Nephron progenitor cell (in vitro differentiated cells): ENCODE results near the gene ATP9B.

Experiments used
- DNase-seq: peaks from one replicate; pipeline ENCODE4 v3.0.0; 2021
- H3K27ac Mint-ChIP-seq: 2 replicates; pipeline ENCODE4 v1.8.0; 2021; ENCODE audit warnings: mild to moderate bottlenecking, moderate library complexity, mixed read lengths
- H3K27me3 Mint-ChIP-seq: 2 replicates; pipeline ENCODE4 v1.8.0; 2021; ENCODE audit warnings: mild to moderate bottlenecking, low read depth, mixed read lengths; ENCODE audit not compliant: poor library complexity
- H3K36me3 Mint-ChIP-seq: 2 replicates; pipeline ENCODE4 v1.8.0; 2021; ENCODE audit warnings: low read depth, mixed read lengths
- H3K4me1 Mint-ChIP-seq: 2 replicates; pipeline ENCODE4 v1.8.0; 2021; ENCODE audit warnings: mixed read lengths
- H3K4me3 Mint-ChIP-seq: 2 replicates; pipeline ENCODE4 v1.8.0; 2021; ENCODE audit warnings: mild to moderate bottlenecking, moderate library complexity, mixed read lengths
- H3K9me3 Mint-ChIP-seq: 2 replicates; pipeline ENCODE4 v1.8.0; 2021; ENCODE audit warnings: mild to moderate bottlenecking, moderate library complexity, mixed read lengths
- TF ChIP-seq, protein P1 (sequence below): fragments of 200-600 bp; sonication (generic); IDR thresholded peaks from 2 replicates; pipeline ENCODE4 v1.5.0; 2021; ENCODE audit warnings: antibody characterized with exemption

Gene ATP9B

DNA sequence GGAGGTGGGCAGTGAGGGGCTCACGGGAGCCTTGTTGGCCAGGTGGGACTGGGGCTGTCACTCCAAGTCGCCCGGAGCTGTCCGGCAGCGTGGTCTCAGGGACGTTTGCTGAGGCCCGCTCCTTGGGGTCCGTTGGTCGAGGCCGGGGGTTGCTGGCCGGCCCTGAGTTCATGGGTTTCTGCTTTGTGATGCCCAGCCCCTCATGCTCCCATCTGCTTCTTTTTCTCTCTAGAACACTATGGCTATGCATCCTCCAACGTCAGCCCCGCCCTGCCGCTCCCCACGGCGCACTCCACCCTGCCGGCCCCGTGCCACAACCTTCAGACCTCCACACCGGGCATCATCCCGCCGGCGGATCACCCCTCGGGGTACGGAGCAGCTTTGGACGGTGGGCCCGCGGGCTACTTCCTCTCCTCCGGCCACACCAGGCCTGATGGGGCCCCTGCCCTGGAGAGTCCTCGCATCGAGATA is 341.0 kb downstream of the ATP9B start:
- H3K4me3 Mint-ChIP-seq: no peak overlapping the region
- DNase-seq: no peak
- no peak overlapping the region for H3K27ac Mint-ChIP-seq
- H3K27me3 Mint-ChIP-seq: peaks cover 4% of the 10 kb centered on the region
- TF ChIP-seq, protein P1, sequence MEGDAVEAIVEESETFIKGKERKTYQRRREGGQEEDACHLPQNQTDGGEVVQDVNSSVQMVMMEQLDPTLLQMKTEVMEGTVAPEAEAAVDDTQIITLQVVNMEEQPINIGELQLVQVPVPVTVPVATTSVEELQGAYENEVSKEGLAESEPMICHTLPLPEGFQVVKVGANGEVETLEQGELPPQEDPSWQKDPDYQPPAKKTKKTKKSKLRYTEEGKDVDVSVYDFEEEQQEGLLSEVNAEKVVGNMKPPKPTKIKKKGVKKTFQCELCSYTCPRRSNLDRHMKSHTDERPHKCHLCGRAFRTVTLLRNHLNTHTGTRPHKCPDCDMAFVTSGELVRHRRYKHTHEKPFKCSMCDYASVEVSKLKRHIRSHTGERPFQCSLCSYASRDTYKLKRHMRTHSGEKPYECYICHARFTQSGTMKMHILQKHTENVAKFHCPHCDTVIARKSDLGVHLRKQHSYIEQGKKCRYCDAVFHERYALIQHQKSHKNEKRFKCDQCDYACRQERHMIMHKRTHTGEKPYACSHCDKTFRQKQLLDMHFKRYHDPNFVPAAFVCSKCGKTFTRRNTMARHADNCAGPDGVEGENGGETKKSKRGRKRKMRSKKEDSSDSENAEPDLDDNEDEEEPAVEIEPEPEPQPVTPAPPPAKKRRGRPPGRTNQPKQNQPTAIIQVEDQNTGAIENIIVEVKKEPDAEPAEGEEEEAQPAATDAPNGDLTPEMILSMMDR: no peak
- peaks cover 48% of the 10 kb centered on the region for H3K36me3 Mint-ChIP-seq
- peaks cover 50% of the 10 kb centered on the region for H3K4me1 Mint-ChIP-seq
- peaks cover 4% of the 10 kb centered on the region for H3K9me3 Mint-ChIP-seq

DNA sequence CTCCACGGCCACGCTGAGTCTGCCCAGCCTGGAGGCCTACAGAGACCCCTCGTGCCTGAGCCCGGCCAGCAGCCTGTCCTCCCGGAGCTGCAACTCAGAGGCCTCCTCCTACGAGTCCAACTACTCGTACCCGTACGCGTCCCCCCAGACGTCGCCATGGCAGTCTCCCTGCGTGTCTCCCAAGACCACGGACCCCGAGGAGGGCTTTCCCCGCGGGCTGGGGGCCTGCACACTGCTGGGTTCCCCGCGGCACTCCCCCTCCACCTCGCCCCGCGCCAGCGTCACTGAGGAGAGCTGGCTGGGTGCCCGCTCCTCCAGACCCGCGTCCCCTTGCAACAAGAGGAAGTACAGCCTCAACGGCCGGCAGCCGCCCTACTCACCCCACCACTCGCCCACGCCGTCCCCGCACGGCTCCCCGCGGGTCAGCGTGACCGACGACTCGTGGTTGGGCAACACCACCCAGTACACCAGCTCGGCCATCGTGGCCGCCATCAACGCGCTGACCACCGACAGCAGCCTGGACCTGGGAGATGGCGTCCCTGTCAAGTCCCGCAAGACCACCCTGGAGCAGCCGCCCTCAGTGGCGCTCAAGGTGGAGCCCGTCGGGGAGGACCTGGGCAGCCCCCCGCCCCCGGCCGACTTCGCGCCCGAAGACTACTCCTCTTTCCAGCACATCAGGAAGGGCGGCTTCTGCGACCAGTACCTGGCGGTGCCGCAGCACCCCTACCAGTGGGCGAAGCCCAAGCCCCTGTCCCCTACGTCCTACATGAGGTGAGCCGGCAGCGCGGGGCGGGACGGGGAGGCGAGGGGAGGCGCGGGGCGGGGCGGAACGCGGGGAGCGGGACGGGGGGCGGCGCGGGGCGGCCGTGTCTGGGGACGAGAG is 341.8 kb downstream of the ATP9B start:
- peaks cover 4% of the 10 kb centered on the region for H3K9me3 Mint-ChIP-seq
- no peak for DNase-seq

DNA sequence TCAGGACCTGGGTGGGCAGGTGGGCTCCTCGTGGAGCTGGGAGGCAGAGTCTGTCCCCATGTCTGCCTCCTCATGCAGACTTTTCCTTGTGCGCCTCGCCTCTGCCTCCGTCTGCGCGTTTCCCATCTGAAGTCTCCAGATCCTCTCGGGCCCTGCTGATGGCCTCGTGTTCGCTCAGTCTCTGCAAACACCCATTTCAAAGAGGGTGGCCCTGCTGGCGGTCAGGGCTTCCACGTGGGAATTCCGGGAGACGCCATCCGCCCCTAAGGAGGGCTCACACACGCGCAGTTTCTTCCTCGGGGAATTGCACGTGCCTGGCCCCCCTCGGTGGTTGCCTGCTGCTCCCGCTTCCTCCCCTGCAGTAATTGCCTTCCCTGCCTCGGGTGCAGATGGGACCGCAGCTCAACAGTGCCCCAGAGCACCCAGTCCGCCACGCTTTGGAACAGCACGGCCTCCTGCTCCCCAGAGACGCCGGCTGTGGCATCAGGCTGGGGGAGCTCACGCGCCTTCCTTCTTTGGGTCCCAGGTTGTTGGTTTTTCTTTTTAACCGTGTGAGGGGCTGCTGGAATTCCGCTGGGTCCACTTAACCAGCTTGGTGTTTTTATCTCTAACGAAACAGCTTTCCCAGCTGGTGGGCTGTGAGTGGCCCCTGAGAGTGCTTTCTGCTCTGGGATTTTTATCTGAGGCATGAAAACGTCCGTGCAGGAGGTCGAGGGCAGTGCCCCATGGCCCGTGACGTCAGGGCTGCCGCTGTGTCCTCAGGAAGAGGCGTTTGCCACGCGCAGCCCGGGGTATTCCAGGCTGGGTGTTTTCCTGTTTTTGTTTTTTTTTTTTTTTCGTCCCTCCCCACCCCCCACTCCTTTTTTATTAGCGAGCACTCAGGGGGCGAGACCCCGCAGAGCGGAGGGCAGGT is 342.7 kb downstream of the ATP9B start:
- Mint-ChIP-seq H3K27ac (no peak overlapping the region), H3K27me3 (peaks cover 4% of the 10 kb centered on the region), H3K4me1 (peaks cover 46% of the 10 kb centered on the region), H3K36me3 (peaks cover 42% of the 10 kb centered on the region), H3K9me3 (peaks cover 4% of the 10 kb centered on the region), H3K4me3 (peak overlapping the region; percentile 52)
- TF ChIP-seq, protein P1: no peak
- DNase-seq: no peak

More for the DNA sequence above, 341.8 kb downstream of the ATP9B start:
- peaks cover 44% of the 10 kb centered on the region for H3K4me1 Mint-ChIP-seq
- H3K36me3 Mint-ChIP-seq: peaks cover 47% of the 10 kb centered on the region
- H3K4me3 Mint-ChIP-seq: no peak overlapping the region
- TF ChIP-seq, protein P1: no peak
- H3K27ac Mint-ChIP-seq: no peak overlapping the region
- peaks cover 4% of the 10 kb centered on the region for H3K27me3 Mint-ChIP-seq

DNA sequence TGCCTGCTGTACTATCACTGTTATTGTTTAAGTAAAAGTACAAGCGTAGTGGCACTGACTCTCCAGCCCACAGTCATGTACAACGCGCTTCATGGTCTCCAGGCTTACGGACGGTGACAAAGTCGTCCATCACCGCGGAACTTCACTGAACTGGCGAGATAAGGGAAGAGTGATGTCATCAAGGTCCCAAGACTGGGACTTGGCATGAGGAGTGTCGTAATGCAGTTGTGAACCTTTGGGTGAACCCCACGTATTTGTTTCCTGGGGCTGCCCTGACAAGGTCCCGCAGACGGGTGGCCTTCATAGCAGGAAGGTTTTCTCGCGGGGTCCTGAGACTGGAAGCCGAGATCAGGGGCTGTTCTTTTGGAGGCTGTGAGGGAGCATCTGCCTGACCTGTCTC is 343.8 kb downstream of the ATP9B start:
- Mint-ChIP-seq H3K4me1 (peaks cover 38% of the 10 kb centered on the region), H3K27me3 (peaks cover 4% of the 10 kb centered on the region), H3K9me3 (no peaks in the 10 kb centered on the region), H3K27ac (peak overlapping the region; percentile 48), H3K4me3 (no peak overlapping the region), H3K36me3 (peaks cover 36% of the 10 kb centered on the region)
- DNase-seq: no peak
- TF ChIP-seq, protein P1: no peak

DNA sequence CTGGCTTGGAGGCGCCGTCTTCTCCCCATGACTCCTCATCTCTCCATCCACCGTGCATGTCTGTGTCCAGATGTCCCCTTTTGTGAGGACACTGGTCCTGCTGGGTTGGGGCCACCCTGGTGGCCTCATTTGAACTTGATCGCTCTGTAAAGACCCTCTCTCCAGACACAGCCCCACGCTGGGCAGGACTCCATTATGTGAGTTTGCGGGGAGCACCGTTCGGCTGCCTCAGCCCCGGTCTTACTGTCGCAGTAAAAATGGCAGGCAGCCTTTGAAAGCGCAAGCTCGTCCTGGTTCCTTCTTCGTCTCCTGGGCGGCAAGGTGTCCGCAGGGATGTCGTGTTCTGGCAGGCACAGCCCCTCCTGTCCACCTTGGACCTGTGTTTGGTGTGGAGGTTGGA is 344.2 kb downstream of the ATP9B start:
- Mint-ChIP-seq H3K36me3 (peaks cover 36% of the 10 kb centered on the region), H3K4me3 (no peak overlapping the region), H3K27me3 (peaks cover 4% of the 10 kb centered on the region), H3K27ac (no peak overlapping the region), H3K9me3 (no peaks in the 10 kb centered on the region), H3K4me1 (peaks cover 38% of the 10 kb centered on the region)
- TF ChIP-seq, protein P1: no peak
- DNase-seq: no peak
